ENCODE measurements around the gene CCL4.
"Not testable (repeated sequence)": the region's sequence is repeated elsewhere in the genome, so short reads cannot be mapped to it uniquely, and the experiment has no call there.

CCL4 gene

DNA sequence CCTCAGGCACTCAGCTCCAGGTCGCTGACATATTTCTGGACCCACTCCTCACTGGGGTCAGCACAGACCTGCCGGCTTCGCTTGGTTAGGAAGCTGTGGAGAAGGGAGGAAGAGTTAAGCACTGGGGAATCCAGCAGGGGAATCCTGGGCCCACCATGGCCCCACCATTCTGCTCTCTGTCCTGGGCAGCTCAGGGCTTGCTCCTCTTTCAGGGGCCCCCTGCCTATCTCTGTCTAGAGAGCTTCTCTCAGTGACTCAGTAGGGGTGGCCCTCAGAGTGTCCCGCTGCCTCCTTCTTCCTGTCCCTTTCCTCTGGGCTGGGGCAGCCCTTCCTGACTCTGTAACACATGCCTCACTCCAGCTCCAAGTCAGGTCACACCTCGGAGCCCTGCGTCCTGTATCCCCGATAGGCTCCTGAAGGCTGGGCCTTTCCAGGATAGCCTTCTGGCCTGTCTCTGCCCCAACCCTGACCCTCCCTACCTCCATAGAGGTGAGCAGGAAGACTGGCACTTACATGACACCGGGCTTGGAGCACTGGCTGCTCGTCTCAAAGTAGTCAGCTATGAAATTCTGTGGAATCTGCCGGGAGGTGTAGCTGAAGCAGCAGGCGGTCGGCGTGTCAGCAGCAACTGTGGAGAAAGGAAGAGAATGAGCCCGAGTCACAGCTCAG is 14.8 kb upstream of the CCL4 start:
- DNase-seq, result no peak

DNA sequence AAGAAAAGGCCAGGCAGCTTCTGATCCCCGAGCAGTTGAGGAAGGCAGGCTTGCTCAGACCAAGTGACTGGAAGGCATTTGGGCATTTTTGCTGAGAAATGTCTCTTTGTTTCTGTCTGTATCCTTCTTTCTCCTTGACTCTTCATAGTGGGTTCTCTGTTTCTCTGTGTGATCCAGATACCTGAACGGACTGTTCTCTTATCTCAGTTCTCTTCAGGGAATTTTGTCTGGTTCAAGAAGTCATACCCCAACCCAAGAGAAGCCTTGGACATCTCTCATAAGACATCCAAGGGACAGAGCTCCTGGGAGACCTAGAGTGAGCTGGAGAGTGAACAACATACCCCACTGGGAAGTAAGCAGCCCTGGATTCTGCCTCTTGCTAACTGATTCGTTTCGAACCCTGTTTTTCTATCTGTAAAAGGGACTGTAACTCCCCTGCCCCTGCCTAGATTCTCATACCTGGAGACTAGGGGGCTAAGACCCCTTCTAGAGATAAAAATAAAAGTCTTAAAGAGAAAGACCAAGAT is 14.2 kb upstream of the CCL4 start:
- no peak for DNase-seq

DNA sequence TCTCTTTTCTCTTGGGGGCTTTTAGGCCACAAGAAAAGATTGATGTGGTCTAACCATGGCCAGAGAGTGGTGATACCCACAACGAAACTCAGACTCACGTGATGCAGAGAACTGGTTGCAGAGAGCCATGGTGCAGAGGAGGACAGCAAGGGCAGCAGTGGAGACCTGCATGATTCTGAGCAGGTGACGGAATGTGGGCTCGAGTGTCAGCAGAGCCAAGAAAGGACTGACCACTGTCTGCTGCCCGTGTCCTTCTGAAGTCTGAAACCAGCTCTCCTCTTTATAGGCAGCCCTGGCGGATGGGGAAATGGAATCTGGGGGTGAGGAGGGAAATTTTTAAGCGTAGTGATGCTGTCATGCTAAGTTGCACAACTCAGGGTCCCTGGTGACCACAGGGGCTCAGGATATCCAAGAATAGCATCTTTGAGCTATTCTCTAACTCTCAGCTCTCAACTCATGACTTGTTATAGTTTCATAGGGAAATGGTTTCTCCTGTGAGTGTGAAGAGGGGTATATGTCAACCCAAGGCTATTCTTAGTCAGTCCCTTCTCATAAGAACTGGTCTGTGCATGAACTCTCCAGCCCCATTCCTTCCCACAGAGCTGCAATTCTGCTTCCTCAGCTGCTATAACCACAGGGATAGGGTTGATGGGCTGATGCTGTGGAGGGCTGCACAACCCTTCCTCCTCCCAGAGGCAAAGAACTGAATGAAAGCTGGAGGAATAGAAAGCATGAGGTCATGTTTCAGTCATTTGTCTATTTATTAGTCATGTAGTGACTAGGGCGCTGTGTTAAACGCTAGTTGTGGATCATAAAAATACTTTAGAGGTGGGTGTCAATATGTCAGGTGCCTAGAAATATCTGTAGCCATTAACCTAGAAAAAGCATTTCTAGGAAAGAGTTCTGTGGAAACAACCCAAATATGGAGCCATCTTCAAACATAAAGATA is 13.5 kb upstream of the CCL4 start, which contains the start of gene CCL3:
CCL3 (minus strand) TSS at position 256 of the 949 bp plus-strand sequence; CDS start at position 171, 85 bp downstream.
- DNase-seq, result no peak

DNA sequence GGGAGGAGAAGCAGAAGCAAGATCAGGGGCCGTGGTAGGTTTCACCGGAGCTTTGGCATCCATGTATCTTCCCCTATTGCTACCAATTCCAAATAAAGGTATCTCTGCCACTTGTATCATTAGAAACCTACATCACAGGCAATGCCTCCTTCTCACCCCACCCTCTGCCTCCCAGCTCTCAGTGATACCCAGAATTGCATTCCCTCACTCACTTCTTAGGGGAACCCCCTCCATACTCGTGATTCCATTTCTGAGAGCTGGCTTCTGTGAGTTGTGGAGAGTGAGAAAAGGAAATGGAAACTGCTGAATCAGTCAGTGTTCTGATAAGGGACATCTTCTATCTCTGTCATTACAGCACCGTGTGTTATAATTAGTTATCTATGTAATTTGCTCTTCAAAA is 11.4 kb upstream of the CCL4 start:
- DNase-seq, result no peak

DNA sequence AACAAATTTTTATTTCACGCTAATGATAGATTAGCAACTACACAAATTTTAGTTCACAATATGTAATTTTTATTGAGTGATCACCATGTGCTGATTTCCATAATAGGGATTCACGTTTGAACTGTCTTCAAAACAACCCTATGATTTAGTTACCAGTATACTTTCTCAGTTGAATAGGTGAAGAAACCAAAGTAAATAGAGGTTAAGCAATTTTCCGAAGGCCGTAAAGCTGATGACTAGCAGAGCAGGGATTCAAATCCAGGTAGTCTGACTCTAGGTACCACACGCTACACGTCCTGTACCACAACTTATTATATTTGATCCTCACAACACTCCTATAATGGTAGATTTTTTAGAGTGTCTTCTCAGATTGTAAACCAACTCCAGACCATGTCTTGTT is 10.9 kb upstream of the CCL4 start:
- not testable (repeated sequence) for DNase-seq

DNA sequence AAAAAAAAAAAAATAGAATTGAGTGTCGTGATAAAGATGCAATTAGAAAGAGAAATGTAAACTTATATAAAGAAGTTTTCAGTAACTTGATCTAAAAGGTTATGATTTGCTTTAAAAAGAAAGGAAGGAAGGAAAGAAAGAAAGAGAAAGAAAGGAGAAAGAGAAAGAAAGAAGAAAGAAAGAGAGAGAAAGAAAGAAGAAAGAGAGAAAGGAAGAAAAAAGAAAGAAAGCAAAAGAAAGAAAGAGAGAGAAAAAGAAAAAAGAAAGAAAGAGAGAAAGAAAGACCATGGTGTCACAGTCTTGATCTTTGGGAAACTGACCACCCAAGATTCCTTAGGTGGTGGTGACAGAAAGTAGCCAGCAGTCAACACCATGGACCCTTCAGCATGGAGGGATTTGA is 9.4 kb upstream of the CCL4 start:
- no peak for DNase-seq

DNA sequence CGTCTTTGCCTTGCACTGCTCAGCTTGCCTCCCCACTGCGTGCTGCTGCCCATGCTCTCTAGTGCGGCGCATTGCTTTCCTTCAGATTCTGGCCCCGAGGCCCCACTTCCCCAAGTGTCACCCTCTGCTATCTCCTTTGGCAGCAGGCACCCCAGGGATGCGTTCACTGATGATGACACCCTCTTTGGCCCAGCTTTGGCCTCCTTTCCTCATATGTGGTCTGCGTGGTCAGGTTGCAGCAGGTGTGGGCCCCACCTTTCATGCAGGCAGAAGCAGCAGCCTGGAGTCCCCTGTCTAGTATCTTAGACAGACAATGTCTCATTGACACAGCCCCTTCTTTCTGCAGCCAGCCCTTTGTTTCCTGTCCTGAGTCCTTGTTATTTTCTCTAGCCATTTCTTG is 8.9 kb upstream of the CCL4 start:
- no peak for DNase-seq

DNA sequence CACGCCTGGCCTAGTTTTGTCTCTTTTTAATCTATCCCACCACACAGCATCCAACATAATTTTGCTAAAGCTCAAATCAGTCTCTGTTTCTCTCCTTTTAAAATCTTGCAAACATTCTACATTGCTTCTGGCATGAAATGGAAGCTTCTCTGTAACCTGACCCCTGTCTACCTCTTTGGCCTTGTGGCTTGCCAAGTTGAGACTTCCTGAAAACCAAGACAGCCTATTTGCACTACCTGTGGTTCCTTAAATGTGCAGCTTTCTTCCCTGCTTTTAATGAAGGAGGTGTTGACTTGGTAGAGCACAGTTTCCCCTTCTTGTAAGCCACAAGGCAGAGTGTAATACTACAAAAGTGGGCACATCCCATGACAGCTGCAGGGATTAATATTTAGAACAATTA is 7.6 kb upstream of the CCL4 start:
- DNase-seq, result no peak

DNA sequence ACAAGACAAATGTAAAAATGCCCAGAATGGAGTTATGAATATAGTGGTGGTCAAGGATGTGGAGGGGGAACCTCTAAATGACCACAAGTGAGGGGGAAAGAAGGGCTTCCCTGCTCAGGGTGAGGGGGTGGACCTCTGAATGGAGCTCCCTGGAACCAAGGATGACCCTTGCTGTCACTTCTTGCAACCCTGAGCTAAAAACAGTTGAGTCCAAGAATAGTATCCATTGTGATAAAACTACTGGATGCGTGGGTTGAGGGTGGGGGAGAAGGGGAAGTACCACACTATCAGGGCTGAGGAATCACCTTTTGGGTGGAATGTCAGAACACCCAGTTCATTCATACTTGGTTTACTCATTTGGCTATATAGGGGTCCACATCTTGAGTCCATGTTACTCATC is 4.6 kb upstream of the CCL4 start:
- DNase-seq, result not testable (repeated sequence)

DNA sequence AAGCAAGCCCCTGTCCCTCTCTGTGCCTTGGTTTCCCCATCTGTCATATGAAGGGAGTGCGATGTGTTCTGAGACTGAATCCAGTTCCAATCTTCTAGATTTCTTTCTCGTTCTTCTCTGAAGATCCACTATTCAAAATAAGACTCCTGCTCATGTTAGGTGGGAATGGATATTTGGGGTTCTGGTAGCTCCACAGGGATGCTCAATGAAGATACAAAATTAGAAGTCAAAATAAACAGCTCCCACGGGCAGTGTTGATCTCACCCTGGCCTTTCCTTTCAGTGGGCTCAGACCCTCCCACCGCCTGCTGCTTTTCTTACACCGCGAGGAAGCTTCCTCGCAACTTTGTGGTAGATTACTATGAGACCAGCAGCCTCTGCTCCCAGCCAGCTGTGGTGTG is 619 bp downstream of the CCL4 start:
- not testable (repeated sequence) for DNase-seq

DNA sequence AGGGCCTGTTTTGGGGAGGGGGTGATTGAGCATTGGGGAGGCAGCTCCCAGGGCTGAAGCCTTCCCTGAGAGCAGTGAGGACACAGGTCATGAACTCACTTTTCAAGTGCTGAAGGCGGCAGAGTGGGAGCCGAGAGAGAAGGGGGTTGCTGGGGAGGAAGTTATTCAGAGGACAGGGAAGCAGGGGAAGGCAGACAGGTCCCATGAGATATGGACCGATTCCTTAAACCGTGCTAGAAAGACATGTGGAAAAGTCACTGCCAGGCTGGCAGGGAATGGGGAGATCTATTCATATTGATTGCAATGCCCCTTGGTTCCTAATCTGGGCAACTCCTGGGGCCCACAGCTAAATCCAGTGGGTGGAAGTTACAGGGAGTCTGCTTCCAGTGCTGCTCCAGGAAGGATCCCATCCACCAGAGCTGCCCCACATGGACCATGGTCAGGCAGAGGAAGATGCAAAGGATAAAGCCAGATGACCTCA is 1.1 kb downstream of the CCL4 start:
- DNase-seq, result no peak

DNA sequence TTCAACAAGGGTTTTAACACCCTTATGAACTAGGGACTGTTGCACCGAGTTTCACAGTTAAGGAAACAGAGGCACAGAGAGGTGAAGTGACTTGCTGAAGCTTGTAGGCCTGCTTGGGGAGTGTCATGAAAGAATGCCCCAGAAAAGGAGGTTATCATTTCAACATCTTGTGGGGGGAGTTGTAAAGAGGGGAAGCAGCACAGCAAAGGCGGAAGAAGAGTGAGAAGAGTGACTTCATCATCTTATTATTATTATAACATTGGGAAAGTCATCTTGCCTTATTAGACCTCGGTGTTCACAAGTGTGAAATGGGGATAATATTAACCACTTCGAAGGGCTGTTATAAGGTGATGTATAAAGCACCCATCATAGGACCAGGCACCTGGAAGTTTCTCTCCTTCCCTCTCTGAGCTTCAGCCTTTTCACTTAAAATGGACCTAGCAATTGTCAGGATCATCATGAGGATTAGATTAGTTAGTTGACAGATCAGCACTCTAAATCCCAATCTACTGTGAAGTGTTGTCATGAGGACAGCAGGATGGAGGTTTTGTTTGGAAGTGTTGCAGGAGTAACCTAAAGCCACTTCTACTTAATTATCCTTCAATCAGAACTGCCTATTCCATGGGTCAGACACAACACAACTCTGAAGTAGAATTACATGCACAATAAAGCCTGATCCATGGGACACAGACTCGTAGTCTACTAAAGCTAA is 2.3 kb downstream of the CCL4 start:
- no peak for DNase-seq

DNA sequence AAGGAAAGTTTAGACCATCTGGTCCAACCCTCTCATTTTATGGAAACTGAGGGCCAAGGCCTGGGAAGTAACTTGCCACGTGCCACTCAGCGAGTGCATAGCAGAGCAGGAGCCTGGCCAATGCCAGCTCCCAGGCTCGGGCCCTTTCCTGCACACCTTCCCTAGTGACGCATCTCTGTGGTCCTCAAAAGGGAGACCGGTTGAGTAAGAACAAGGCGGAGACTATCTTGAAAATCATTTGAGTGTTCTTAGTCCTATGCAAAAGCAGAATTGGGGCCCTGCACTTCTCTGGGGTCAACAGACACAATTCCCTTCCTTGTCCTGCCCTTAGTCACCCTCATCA is 2.8 kb downstream of the CCL4 start:
- no peak for DNase-seq

DNA sequence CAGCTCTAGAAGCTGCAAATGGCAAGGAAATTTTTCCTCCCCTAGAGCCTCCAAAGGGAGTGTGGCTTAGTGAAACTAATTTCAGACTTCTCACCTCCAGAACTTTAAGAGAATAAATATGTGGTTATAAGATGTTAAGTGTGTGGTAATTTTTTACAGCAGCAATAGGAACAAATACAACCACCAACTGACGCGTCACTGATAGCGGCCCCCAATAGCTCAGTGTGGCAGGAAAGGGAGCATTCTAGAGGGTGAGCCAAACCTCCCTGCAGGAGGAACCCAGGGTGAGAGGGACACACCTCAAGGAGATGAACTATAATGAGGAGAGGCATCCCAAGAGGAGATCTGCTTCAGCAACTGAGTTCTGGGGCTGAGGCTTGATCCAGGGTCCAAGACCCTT is 4.0 kb downstream of the CCL4 start:
- no peak for DNase-seq

DNA sequence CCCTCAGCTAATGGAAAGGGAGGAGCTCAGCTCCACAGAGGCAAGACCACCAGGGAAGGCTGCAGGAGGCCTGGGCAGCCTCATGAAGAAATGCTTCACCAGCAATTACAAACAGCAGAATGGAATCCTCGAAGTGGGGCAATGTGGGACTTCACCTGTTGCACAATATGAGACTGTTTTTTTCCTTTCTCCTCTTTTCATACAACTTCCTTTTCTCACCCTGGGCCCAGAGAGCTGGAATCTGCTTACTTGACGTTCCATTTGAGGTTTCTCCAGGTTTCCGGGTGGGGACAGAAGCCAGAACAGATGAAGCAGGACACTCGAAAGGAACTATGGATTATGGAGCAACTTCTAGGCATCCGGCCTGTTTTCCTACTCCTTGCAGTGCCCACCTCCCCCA is 4.6 kb downstream of the CCL4 start:
- DNase-seq, result not testable (repeated sequence)

DNA sequence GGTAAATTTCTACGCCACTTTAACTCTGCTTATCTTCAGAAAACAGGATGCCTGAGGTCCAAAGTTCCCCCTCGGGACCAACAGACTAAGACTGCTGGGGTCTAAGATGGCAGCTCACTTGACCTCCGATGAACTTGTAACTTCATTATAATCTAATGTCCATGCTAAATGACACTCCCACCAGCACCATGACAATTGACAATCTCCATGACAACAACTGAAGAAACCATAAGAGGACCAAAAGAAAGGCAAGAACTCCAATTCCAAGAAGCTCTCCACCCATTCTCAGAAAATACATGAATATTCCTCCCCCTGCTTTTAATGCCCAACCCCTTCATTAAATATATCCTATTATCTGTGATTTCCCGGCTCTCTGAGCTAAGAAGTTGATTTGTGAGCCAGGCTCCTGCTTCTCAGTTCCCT is 7.5 kb downstream of the CCL4 start:
- no peak for DNase-seq

DNA sequence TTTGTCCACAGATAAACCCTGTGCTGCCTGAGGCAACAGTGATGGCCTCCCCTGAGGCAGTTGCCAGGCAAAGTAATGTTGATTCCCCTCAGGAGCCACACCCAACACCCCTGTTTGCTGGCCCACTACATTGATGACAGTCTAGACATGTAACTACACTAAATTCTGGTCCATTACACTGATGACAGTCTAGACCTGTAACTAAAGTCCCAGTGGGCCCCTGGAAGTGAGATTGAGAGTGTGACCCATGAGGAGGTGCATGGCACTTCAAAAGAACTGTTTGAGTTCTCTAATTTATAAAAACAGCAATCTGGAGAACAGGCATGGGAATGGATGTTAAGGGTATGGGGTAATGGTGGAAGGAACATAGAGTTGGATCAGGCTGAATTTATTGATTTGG is 8.9 kb downstream of the CCL4 start:
- no peak for DNase-seq

DNA sequence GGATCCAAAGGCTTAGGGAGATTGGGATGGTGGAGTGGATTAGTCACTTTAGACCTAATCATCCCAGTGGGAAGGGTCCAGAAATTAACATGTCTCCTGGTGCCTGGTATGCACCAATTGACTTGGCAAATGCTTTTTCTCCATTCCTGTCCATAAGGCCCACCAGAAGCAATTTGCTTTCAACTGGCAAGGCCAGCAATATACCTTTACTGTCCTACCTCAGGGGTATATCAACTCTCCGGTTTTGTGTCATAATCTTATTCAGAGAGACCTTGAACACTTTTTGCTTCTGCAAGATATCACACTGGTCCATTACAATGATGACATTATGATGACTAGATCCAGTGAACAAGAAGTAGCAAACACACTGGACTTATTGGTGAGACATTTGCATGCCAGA is 9.5 kb downstream of the CCL4 start:
- not testable (repeated sequence) for DNase-seq

DNA sequence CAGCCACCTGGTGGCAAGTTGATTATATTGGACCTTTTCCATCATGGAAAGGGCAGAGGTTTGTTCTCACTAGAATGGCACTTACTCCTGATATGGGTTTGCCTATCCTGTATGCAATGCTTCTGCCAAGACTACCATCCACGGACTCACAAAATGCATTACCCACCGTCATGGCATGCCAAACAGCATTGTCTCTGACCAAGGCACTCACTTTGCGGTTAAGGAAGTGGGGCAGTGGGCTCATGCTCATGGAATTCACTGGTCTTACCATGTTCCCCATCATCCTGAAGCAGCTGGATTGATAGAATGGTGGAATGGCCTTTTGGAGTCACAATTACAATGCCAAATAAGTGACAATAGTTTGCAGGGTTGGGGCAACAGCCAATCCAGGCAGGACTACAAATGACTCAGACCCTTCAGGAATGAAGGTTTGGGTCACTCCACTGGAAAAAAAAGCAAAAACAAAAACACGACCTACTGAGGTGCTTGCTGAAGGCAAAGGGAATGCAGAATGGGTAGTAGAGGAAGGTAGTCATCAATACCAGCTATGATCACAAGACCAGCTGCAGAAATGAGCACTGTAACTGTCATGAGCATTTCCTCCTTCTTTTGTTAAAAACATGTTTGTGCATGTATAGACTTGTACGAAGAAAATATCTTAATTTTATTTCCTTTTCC is 11.5 kb downstream of the CCL4 start:
- not testable (repeated sequence) for DNase-seq

DNA sequence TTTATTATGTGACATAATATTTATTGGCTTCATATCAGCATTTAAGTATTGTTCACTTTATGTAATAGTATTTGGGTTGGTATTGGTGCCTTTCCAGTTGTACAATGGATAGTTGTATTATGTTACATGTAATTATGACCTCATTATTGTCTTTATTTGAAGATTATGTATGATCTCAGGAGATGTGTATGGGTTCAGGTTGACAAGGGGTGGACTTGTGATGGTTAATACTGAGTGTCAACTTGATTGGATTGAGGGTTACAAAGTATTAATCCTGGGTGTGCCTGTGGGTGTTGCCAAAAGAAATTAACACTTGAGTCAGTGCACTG is 12.0 kb downstream of the CCL4 start:
- not testable (repeated sequence) for DNase-seq

DNA sequence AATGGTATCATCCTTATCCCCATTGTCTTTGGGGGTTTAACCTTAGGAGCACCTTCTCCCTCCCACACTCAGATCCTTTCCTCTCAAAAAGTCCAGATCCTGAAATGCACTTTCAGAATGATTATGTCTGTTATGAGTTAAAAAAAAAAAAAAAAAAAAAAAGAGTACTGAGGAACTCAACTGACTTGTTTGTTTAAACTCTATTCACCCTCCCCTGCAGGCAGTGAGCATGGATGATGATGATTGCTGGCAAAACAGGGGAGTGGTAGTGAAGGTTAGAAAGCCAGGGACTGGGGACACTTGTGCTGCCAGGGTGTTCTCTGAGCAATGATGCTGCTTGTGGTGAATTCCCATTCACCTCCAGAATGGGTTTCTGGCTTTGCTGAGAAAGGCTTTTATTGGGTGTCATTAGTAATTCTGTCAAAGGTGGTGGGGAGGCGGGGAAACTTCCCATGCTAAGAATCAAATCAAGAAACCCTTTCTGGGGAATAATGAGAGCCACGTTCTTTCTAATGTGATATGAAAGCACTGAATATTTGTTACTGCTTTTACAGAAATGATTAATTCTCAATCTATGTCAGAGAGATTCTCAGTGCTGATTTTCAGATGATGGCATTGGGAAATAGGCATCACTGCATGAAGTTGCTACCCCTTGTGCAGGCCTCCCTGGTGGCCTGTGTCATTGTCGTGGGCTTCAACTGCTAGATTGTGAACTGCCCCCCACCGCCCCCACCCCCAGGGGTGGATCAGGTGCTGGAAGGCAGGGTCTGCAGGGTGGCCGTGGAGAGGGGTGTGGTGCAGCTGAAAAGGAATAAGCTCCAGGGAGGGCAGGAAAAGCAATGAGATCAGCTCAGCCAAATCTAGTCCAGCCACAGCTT is 14.1 kb downstream of the CCL4 start:
- no peak for DNase-seq
